Measurements from ENCODE around the gene WFDC1.

WFDC1 gene

DNA sequence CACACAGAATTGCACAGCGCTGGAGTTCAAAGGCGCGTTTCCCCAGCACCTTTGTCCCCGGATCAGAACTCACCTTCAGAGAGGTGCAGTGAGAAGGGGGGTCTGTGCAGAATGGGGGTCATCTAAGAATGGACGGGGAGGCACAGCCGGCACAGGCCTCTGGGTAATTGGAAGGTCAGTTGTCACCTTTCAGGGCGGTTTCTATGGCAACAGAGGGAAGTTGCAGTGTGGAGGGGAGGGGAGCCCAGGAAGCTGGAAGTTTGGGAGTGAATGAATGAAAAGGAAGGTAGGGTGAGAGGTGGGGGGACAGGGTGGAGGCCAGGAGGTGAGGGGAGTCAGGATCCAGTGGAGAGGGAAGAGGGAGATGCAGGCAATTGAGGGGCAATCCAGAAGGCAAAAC is 42.5 kb upstream of the WFDC1 start:
- in situ Hi-C loops (cut with HindIII; ENCODE audit: low pct_ligation_motif_present, low sequenced_read_pairs) = no loop called here
- no peak for DNase-seq
- Histone ChIP-seq H3K27ac (no peak overlapping the region), H3K36me3 (replicated peaks) (no peaks in the 10 kb centered on the region), H3K4me3 (ENCODE audit: low read depth, low read length) (no peak overlapping the region), H3K27me3 (replicated peaks) (peaks cover 6% of the 10 kb centered on the region)
- TF ChIP-seq CTCF (IDR thresholded peaks at IDR 0.05; ENCODE audit: low read depth, low read length, missing control alignments) = no peak

DNA sequence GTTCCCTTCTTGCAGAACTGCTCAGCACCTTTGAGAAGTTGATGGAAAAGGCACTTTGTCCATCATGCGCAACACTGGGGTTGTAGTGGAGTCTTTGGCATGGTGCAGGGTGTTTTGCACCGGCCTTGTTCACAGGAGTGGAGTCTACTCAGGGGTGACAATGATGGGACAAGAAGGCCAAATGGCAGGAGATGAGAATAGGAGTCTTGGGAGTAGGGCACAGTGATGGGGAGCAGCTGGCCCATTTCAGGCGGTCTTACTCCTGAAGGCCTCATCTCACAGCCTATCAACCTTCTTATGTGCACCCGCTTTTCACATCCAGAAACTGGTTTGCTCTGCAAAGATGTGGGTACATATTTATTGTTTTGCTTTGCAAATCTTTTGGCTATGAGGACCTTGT is 41.5 kb upstream of the WFDC1 start:
- H3K4me3 ChIP-seq (ENCODE audit: low read depth, low read length) = no peak overlapping the region
- TF ChIP-seq CTCF (IDR thresholded peaks at IDR 0.05; ENCODE audit: low read depth, low read length, missing control alignments) = no peak
- H3K27ac ChIP-seq = no peak overlapping the region
- no peak for DNase-seq
- in situ Hi-C loops (cut with HindIII; ENCODE audit: low pct_ligation_motif_present, low sequenced_read_pairs) = no loop called here
- no peaks in the 10 kb centered on the region for H3K36me3 ChIP-seq (replicated peaks)
- peaks cover 6% of the 10 kb centered on the region for H3K27me3 ChIP-seq (replicated peaks)

DNA sequence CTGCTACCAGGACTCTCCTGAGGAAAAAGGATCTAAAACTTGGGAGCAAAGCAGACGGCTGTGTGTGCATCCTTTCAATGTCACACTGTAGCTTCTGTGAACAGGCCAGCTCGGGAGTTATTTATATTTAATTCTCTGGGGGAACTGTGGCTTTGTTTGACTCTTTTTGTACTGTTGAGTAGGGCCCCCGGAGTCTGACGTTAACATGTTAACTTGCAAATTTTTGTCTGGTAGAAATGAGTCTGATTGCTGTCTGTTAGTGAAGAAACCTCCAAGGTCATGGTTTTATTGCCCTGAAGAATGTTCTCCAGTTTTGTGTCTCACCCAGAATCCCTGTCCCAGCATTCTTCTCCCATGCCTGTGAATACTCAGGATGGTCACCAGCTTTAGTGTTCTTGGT is 40.6 kb upstream of the WFDC1 start:
- peaks cover 6% of the 10 kb centered on the region for H3K27me3 ChIP-seq (replicated peaks)
- no peak overlapping the region for H3K4me3 ChIP-seq (ENCODE audit: low read depth, low read length)
- TF ChIP-seq CTCF (IDR thresholded peaks at IDR 0.05; ENCODE audit: low read depth, low read length, missing control alignments) = no peak
- no peaks in the 10 kb centered on the region for H3K36me3 ChIP-seq (replicated peaks)
- DNase-seq = no peak
- in situ Hi-C loops (cut with HindIII; ENCODE audit: low pct_ligation_motif_present, low sequenced_read_pairs) = no loop called here
- no peak overlapping the region for H3K27ac ChIP-seq

GRCh38 chr16:84255050-84255810 is 39.4 kb upstream of the WFDC1 start:
- Histone ChIP-seq H3K36me3 (replicated peaks) (no peaks in the 10 kb centered on the region), H3K4me3 (ENCODE audit: low read depth, low read length) (no peak overlapping the region), H3K27ac (no peak overlapping the region), H3K27me3 (replicated peaks) (peaks cover 4% of the 10 kb centered on the region)
- no peak for TF ChIP-seq CTCF (IDR thresholded peaks at IDR 0.05; ENCODE audit: low read depth, low read length, missing control alignments)
- DNase-seq = no peak
- in situ Hi-C loops (cut with HindIII; ENCODE audit: low pct_ligation_motif_present, low sequenced_read_pairs) = no loop called here

- no peak for TF ChIP-seq CTCF (IDR thresholded peaks at IDR 0.05; ENCODE audit: low read depth, low read length, missing control alignments)
- peaks cover 4% of the 10 kb centered on the region for H3K27me3 ChIP-seq (replicated peaks)
- in situ Hi-C loops (cut with HindIII; ENCODE audit: low pct_ligation_motif_present, low sequenced_read_pairs) = no loop called here
- no peaks in the 10 kb centered on the region for H3K36me3 ChIP-seq (replicated peaks)
- no peak overlapping the region for H3K4me3 ChIP-seq (ENCODE audit: low read depth, low read length)
- H3K27ac ChIP-seq = no peak overlapping the region
- DNase-seq = no peak
Observed at GRCh38 chr16:84258266-84258665, 36.4 kb upstream of the WFDC1 start.

- no peak overlapping the region for H3K27ac ChIP-seq
- peaks cover 4% of the 10 kb centered on the region for H3K27me3 ChIP-seq (replicated peaks)
- no peak overlapping the region for H3K4me3 ChIP-seq (ENCODE audit: low read depth, low read length)
- in situ Hi-C loops (cut with HindIII; ENCODE audit: low pct_ligation_motif_present, low sequenced_read_pairs) = no loop called here
- no peaks in the 10 kb centered on the region for H3K36me3 ChIP-seq (replicated peaks)
- no peak for DNase-seq
- no peak for TF ChIP-seq CTCF (IDR thresholded peaks at IDR 0.05; ENCODE audit: low read depth, low read length, missing control alignments)
Observed at GRCh38 chr16:84259691-84260090, 35.0 kb upstream of the WFDC1 start.

Measured in brain microvascular endothelial cell (primary cell).